Omental fat pad (tissue), 4 donors: ENCODE measurements around the gene HAUS8. TPM values are rescaled to one million over a fixed set of nuclear protein-coding genes. Genes with fewer than 3 reads are reported as not detected.
"Not testable (repeated sequence)": the region's sequence is repeated elsewhere in the genome, so short reads cannot be mapped to it uniquely, and the experiment has no call there.

Experiments used
- ATAC-seq: fragments of 150-250 bp; one replicate; pipeline ENCODE4 v1.9.1; 2016; ENCODE audit warnings: mild to moderate bottlenecking, moderate library complexity; ENCODE audit not compliant: low FRiP score
- DNase-seq: peaks from one replicate; pipeline ENCODE4 v3.0.0-alpha.2; 2019; ENCODE audit warnings: low spot score
- total RNA-seq, 4 donors: library from RNA; depleted of rRNA; stranded (reverse); fragments of >200 nt; gene quantifications; one replicate each; pipeline ENCODE4 v1.1.0, GENCODE V29; 2016
- TF ChIP-seq, protein P1 (sequence below), 3 donors: fragments of 450-650 bp; IDR thresholded peaks; one replicate each; pipeline ENCODE4 v1.5.1; 2016 to 2017; ENCODE audit warnings: antibody characterized with exemption in 3 of 3, mild to moderate bottlenecking in 3 of 3, moderate library complexity in 2 of 3

The HAUS8 gene
- total RNA-seq, 4 donors from 2014 or later = 4.0 to 7.3 (median 6.1) TPM

DNA sequence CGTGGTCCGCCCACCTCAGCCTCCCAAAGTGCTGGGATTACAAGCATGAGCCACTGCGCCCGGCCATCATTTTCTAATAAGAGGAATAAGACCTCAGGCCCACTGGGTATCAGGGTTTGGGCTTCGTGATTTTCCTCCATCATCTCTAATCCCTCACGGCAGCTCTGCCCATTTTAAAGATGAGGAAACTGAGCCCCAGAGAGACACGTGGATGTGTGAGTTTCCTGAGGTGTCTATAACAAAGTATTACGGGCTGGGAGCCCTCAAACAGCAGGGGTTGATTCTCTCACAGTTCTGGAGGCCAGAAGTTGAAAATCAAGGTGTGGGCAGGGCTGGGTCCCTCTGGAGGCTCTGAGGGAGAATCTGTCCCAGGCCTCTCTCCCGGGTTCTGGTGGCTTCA, 34.0 kb upstream of the HAUS8 start:
- ATAC-seq = no peak
- TF ChIP-seq, protein P1, sequence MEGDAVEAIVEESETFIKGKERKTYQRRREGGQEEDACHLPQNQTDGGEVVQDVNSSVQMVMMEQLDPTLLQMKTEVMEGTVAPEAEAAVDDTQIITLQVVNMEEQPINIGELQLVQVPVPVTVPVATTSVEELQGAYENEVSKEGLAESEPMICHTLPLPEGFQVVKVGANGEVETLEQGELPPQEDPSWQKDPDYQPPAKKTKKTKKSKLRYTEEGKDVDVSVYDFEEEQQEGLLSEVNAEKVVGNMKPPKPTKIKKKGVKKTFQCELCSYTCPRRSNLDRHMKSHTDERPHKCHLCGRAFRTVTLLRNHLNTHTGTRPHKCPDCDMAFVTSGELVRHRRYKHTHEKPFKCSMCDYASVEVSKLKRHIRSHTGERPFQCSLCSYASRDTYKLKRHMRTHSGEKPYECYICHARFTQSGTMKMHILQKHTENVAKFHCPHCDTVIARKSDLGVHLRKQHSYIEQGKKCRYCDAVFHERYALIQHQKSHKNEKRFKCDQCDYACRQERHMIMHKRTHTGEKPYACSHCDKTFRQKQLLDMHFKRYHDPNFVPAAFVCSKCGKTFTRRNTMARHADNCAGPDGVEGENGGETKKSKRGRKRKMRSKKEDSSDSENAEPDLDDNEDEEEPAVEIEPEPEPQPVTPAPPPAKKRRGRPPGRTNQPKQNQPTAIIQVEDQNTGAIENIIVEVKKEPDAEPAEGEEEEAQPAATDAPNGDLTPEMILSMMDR (IDR thresholded peaks at IDR 0.05) = no peak

DNA sequence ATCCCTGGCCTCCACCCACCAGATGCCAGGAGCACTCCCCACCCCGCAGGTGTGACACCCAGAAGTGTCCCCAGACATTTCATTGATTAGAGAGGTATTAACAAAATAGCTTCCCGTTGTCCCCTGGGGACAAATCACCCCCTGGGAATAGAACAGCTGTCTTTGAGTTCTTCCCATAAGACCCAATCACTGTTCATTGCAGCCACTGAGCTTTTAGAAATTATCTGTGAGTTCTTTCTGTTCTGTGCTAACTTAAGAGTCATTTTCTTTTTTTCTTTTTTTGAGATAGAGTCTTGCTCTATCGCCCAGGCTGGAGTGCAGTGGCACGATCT, 33.2 kb upstream of the HAUS8 start:
- TF ChIP-seq, protein P1 (IDR thresholded peaks at IDR 0.05) = no peak

More for the DNA sequence above, 34.0 kb upstream of the HAUS8 start:
- DNase-seq = no peak

DNA sequence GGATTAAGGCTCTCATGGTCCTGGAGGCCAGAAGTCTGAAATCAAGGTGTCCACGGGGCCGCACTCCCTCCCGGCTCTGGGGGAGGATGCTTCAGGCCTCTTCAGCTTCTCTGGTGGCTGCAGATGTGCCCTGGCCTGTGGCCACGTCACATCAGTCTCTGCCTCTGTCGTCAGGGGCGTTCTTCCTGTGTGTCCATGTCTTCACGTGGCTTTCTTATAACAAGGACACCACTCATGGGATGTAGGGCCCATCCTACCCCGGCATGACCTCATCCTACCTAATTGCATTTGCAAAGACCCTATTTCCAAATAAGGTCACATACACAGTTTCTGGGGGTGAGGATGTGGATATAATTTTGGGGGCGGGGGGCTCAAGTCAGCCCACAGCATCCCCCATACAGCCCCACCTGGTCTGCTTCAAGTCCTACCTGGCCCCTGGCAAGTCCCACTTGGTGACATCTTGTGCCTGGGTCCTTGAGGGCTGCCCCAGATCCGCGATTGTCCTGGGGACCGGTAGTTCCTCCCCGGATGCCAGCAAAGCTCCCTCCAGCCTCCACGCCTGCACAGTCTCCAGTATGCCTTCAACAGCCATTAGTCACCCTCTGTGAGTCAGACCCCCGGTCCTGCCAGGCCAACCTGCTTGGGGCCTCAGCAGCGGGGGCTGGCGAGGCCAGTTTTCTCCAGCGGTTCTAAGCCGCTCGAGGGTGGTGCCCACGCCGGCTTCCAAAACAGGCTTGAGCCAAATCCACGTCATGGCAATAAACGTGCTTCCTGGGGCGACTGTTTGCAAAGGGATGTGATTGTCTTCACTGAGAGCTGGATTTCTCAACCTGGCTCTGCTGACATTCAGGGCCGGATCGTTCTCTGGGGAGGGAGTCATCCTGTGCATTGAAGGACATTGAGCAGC, 32.5 kb upstream of the HAUS8 start:
- ATAC-seq = peak; percentile 98
- TF ChIP-seq, protein P1 (IDR thresholded peaks at IDR 0.05) = no peak
- DNase-seq = peak; percentile 86

More for the DNA sequence above, 33.2 kb upstream of the HAUS8 start:
- DNase-seq (no peak), ATAC-seq (no peak)

DNA sequence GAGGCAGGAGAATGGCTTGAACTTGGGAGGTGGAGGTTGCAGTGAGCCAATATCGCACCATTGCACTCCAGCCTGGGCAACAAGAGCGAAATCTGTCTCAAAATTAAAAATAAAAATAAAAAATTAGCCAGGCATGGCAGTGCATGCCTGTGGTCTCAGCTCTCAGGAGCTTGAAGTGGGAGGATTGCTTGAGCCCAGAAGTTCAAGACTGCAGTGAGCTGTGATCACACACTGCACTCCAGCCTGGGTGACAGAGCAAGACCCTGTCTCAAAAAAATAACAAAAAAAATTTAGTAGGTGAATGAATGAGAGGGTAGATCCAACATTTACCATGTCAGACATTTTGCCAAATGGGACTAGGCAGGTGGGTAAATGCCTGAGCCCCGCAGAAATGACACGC, 31.7 kb upstream of the HAUS8 start:
- not testable (repeated sequence) for ATAC-seq, DNase-seq

DNA sequence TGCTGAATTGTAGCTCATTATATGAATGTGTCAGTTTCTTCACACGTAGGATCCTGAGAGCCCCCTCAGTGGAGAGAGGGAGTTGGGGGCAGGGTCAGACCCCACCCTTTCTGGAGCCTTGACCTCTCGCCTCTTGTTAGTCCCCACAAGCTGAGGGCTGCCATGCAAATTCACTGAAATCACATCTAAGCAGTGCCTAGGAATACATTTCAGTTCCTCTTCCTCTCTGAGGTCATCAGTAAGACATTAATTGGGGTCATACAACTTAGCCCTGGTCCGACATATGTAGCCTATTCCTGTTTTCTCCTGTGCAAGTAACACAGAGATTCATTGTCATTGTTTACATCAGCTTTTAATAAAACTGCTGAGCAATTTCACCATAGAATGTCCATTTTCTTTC, 30.3 kb upstream of the HAUS8 start:
- ATAC-seq = no peak
- DNase-seq = no peak
- TF ChIP-seq, protein P1 (IDR thresholded peaks at IDR 0.05) = no peak

DNA sequence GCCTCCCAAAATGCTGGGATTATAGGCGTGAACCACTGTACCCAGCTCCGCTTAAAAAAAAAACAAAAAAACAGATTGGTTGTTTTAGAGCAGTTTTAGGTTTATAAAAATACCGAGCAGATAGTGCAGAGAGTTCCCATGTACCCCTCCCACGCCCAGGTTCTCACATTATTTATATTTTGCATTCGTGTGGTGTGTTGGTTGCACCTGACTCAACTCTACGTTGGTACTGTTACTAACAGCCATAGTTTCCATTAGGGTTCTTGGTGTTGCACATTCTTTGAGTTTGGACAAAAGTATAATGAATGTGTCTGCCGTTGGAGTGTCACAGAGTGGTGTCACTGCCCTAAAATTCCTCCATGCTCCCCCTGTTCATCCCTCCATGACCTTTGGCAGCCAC, 29.4 kb upstream of the HAUS8 start:
- ATAC-seq = no peak
- DNase-seq = no peak
- TF ChIP-seq, protein P1 (IDR thresholded peaks at IDR 0.05) = no peak

DNA sequence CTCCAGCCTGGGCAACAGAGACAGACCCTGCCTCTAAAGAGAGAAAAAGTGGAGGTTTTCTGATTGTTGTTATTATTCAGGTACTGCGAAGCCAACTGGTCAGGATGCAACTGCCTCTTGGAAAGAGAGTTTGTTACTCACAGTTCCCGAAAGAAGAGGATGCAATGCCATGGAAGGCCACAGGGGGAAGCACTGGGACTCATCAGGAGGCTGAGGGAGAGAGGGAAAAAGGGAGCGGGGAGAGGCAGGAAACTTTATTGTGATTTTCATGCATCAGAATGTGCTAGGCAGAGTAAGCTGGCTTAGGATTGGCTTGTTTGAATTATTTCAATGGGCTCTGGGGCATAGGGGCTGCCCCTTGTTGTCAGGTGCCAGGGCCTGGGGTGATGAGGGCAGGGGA, 27.9 kb upstream of the HAUS8 start:
- ATAC-seq (no peak), DNase-seq (no peak)
- TF ChIP-seq, protein P1 (IDR thresholded peaks at IDR 0.05) = no peak
